ENCODE measurements around the gene C2CD4C. TPM values are rescaled to one million over a fixed set of nuclear protein-coding genes. Genes with fewer than 3 reads are reported as not detected.
"Not testable (repeated sequence)": the region's sequence is repeated elsewhere in the genome, so short reads cannot be mapped to it uniquely, and the experiment has no call there.

Gene C2CD4C
- polyA plus RNA-seq, 2 donors = 0.33 to 0.43 TPM

DNA sequence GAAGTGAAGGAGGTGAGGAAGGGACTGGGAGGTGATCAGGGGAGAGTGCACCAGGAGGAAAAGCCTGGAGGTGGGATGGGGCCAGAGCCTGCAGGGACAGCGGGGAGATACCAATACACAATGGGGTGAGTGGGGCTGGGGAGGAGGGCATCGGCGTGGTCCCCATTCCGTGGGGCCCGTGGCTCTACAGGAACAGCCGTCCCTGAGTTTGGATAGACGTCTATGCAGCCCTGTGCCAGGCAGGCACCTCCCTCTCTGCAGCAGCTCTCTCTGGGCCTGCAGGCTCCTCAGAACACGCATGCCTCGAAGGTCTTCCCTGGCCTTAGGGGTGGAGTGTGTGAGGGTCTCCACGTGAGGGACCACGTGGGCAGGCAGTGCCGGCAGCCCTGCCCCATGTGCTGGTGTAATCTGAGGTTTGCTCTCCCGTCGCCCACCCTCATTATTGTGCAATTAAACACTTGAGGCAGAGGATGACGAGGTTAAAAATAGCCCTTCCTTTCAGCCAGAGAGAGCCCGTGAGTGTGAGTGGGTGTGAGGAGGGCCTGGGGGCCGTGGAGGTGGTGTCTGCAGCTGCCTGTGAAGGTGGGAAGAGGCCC, 16.5 kb downstream of the C2CD4C start:
- WGBS, 2 donors = 64 to 65% methylated on average over 17 of the region's 17 CpGs
- Histone ChIP-seq H3K27ac (ENCODE audit: low read depth in 2 of 2, low read length in 1 of 2) (no peak overlapping the region), H3K36me3 (ENCODE audit: control insufficient read depth in 2 of 2, insufficient read depth in 2 of 2, low read length in 1 of 2) (no peaks in the 10 kb centered on the region), H3K4me3 (ENCODE audit: low read depth in 1 of 2, low read length in 2 of 2) (no peak overlapping the region), H3K27me3 (ENCODE audit: control insufficient read depth in 1 of 2, insufficient read depth in 2 of 2, low read length in 2 of 2) (no peaks in the 10 kb centered on the region), H3K9me3 (ENCODE audit: control insufficient read depth in 2 of 2, insufficient read depth in 1 of 2, low read depth in 1 of 2, low read length in 1 of 2) (peaks cover 0 to 4% of the 10 kb centered on the region in 2 donors), H3K4me1 (ENCODE audit: control insufficient read depth in 2 of 2, insufficient read depth in 2 of 2, low read length in 1 of 2) (no peaks in the 10 kb centered on the region)

DNA sequence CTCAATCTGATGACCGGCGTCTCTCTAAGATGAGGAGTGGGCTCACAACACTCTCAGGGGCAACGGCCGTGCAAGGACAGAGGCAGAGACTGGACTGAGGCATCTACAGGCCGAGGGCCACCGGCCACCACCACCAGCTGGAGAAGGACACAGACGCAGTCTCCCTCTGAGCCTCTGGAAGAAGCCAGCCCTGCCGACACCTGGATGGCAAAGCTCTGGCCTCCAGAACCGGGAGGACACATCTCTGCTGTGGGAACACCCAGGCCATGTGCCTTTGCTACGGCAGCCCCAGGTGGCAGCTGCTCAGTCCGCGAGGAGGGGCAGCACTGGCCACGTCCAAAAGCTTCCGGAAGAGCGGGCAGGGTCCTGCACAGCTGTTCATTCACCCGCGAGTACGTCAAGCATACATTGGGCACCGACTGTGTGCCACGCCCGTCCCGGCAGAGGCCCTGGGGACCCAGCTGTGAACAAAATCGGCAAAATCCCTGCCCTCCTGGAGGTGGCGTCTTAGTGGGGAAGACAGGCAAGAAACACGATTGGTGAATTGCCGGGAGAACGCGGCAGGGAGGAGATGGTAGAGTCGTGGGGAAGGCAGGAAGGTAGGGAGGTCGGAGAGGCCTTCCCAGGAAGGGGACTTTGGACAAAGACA, 17.1 kb downstream of the C2CD4C start:
- Histone ChIP-seq H3K36me3 (ENCODE audit: control insufficient read depth in 2 of 2, insufficient read depth in 2 of 2, low read length in 1 of 2) (no peaks in the 10 kb centered on the region), H3K9me3 (ENCODE audit: control insufficient read depth in 2 of 2, insufficient read depth in 1 of 2, low read depth in 1 of 2, low read length in 1 of 2) (peaks cover 0 to 4% of the 10 kb centered on the region in 2 donors), H3K27ac (ENCODE audit: low read depth in 2 of 2, low read length in 1 of 2) (no peak overlapping the region), H3K4me1 (ENCODE audit: control insufficient read depth in 2 of 2, insufficient read depth in 2 of 2, low read length in 1 of 2) (no peaks in the 10 kb centered on the region), H3K27me3 (ENCODE audit: control insufficient read depth in 1 of 2, insufficient read depth in 2 of 2, low read length in 2 of 2) (no peaks in the 10 kb centered on the region), H3K4me3 (ENCODE audit: low read depth in 1 of 2, low read length in 2 of 2) (no peak overlapping the region)
- WGBS, 2 donors = 86 to 89% methylated on average over 30 of the region's 30 CpGs

DNA sequence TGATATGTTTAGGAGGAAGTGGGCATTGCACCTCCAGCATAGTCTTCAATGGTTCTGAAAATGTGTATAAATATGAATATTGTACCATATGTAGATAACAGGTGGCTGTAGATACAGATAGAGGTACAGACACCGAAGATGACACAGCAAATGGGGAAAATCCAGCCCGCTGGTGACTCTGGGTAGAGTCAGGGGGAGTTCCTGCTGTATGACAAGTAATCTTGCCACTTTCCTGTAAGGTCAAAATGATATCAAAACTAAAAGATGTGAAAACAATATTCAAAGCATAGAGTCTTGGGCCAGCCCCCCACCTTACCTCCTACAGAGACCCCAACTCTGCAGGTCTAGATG, 17.8 kb downstream of the C2CD4C start:
- Histone ChIP-seq H3K4me1 (ENCODE audit: control insufficient read depth in 2 of 2, insufficient read depth in 2 of 2, low read length in 1 of 2) (no peaks in the 10 kb centered on the region), H3K27me3 (ENCODE audit: control insufficient read depth in 1 of 2, insufficient read depth in 2 of 2, low read length in 2 of 2) (no peaks in the 10 kb centered on the region), H3K27ac (ENCODE audit: low read depth in 2 of 2, low read length in 1 of 2) (no peak overlapping the region), H3K9me3 (ENCODE audit: control insufficient read depth in 2 of 2, insufficient read depth in 1 of 2, low read depth in 1 of 2, low read length in 1 of 2) (peaks cover 0 to 4% of the 10 kb centered on the region in 2 donors), H3K36me3 (ENCODE audit: control insufficient read depth in 2 of 2, insufficient read depth in 2 of 2, low read length in 1 of 2) (no peaks in the 10 kb centered on the region), H3K4me3 (ENCODE audit: low read depth in 1 of 2, low read length in 2 of 2) (no peak overlapping the region)
- WGBS, 2 donors = 70 to 88% methylated on average over 2 of the region's 2 CpGs

DNA sequence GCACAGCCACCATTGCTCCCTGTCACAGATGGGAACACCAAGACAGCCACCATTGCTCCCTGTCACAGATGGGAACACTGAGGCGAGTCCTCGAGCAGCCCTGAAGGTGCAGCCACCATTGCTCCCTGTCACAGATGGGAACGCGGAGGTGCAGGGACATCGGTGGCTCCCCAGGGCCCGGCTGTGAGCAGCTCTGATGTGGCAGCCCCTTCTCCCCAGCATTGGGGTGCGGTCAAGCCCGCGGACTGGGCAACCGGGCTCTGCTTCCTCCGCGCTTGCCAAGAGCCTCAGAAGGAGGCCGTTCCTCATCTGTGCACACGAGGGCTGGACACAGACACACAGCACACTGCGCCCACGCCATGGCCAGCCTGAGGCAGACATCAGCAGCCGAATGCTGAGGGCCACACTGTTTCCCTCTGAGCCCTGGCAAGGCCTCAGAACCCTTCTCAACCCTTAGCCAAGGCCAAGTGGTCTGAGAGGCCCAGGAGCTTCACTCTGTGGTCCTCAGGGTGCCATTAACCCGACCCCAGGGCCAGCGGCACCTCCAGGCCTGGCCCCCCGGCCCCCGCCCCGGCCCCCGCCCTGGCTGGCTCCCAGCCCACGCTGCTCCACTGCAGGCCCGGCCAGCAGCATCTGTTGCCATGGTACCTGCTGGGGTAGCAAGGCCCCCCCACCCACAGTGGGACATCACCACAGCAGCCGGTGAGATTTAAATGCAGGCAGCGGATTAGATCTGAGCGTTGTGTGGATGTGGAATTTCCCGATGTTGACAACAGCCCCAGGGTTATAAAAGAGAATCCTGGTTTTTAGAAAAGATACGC, 18.4 kb downstream of the C2CD4C start:
- WGBS, 2 donors = 81 to 84% methylated on average over 30 of the region's 30 CpGs
- Histone ChIP-seq H3K4me3 (ENCODE audit: low read depth in 1 of 2, low read length in 2 of 2) (no peak overlapping the region), H3K27ac (ENCODE audit: low read depth in 2 of 2, low read length in 1 of 2) (no peak overlapping the region), H3K9me3 (ENCODE audit: control insufficient read depth in 2 of 2, insufficient read depth in 1 of 2, low read depth in 1 of 2, low read length in 1 of 2) (peaks cover 0 to 3% of the 10 kb centered on the region in 2 donors), H3K4me1 (ENCODE audit: control insufficient read depth in 2 of 2, insufficient read depth in 2 of 2, low read length in 1 of 2) (no peaks in the 10 kb centered on the region), H3K27me3 (ENCODE audit: control insufficient read depth in 1 of 2, insufficient read depth in 2 of 2, low read length in 2 of 2) (no peaks in the 10 kb centered on the region), H3K36me3 (ENCODE audit: control insufficient read depth in 2 of 2, insufficient read depth in 2 of 2, low read length in 1 of 2) (no peaks in the 10 kb centered on the region)

DNA sequence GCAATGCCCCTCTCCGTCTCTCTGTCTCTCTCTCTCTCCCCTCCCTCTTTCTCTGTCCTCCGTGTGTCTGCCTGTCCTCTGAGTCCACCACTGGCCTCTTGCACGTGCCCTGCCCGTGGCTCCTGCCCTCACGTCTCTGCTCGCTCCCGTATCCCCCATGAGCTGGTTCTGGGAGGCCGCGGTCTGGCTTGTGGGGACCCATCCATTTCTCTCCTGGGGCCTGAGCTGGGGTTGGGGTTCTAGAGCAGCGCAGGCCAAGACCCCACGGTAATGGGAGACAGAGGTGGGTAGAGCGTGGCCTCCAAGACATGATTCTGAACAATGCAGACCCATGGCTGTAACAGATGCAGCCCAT, 19.0 kb downstream of the C2CD4C start:
- no peak overlapping the region for H3K4me3 ChIP-seq (ENCODE audit: low read depth in 1 of 2, low read length in 2 of 2)
- 81 to 88% methylated on average over 10 to 12 of the region's 12 CpGs for WGBS, 2 donors
- no peaks in the 10 kb centered on the region for H3K4me1 ChIP-seq (ENCODE audit: control insufficient read depth in 2 of 2, insufficient read depth in 2 of 2, low read length in 1 of 2)
- H3K36me3 ChIP-seq (ENCODE audit: control insufficient read depth in 2 of 2, insufficient read depth in 2 of 2, low read length in 1 of 2) = no peaks in the 10 kb centered on the region
- H3K27ac ChIP-seq (ENCODE audit: low read depth in 2 of 2, low read length in 1 of 2) = no peak overlapping the region
- H3K27me3 ChIP-seq (ENCODE audit: control insufficient read depth in 1 of 2, insufficient read depth in 2 of 2, low read length in 2 of 2) = no peaks in the 10 kb centered on the region
- H3K9me3 ChIP-seq (ENCODE audit: control insufficient read depth in 2 of 2, insufficient read depth in 1 of 2, low read depth in 1 of 2, low read length in 1 of 2) = no peaks in the 10 kb centered on the region

DNA sequence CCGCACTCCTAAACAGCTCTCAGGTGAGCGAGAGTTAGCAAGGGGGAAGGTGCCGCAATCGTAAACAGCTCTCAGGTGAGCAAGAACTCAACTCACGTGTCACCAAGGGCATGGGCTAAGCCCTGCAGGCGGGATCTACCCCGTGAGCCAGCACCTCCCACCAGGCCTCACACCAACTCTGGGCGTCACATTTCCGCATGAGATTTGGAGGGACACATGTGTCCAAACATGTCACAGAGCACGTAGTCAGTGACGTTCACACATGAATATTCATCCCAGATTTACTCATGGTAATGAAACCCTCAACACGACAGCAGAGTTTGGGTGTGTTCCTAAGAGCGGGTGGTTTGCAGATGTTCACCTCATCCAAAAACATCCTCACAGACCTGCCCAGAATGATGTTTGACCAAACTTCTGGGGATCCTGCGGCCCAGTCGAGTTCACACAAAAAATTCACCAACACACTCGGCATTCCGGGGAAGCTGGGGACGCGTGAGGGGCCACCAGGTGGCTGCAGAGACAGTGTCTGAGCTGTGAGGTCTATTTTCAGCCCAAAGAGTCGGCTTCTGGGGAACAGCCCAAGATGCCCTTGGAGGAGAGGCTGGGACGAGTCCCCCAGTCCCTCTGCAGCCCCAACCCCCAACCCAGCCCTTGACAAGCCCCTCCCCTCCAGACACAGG, 19.6 kb downstream of the C2CD4C start:
- Histone ChIP-seq H3K27ac (ENCODE audit: low read depth in 2 of 2, low read length in 1 of 2) (no peak overlapping the region), H3K36me3 (ENCODE audit: control insufficient read depth in 2 of 2, insufficient read depth in 2 of 2, low read length in 1 of 2) (no peaks in the 10 kb centered on the region), H3K27me3 (ENCODE audit: control insufficient read depth in 1 of 2, insufficient read depth in 2 of 2, low read length in 2 of 2) (no peaks in the 10 kb centered on the region), H3K9me3 (ENCODE audit: control insufficient read depth in 2 of 2, insufficient read depth in 1 of 2, low read depth in 1 of 2, low read length in 1 of 2) (no peaks in the 10 kb centered on the region), H3K4me1 (ENCODE audit: control insufficient read depth in 2 of 2, insufficient read depth in 2 of 2, low read length in 1 of 2) (no peaks in the 10 kb centered on the region), H3K4me3 (ENCODE audit: low read depth in 1 of 2, low read length in 2 of 2) (no peak overlapping the region)
- WGBS, 2 donors = 54 to 72% methylated on average over 21 of the region's 21 CpGs

DNA sequence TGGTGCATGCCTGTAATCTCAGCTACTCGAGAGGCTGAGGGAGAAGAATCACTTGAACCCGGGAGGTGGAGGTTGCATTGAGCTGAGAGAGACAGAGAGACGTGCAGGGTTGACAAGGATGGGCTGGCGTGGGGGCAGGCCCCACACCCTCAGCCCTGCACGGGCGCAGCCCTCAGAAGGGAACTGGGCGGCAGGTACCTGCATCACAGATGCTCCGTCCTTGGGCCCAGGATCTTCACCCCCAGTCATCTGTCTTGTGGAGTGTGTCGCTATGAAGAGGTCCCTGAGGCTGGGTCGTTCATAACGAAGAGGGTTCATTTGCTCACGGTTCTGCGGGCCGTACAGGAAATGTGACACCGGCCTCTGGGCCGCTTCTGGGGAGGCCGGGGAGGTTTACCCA, 20.3 kb downstream of the C2CD4C start:
- H3K27me3 ChIP-seq (ENCODE audit: control insufficient read depth in 1 of 2, insufficient read depth in 2 of 2, low read length in 2 of 2) = no peaks in the 10 kb centered on the region
- H3K9me3 ChIP-seq (ENCODE audit: control insufficient read depth in 2 of 2, insufficient read depth in 1 of 2, low read depth in 1 of 2, low read length in 1 of 2) = no peaks in the 10 kb centered on the region
- no peak overlapping the region for H3K27ac ChIP-seq (ENCODE audit: low read depth in 2 of 2, low read length in 1 of 2)
- no peaks in the 10 kb centered on the region for H3K4me1 ChIP-seq (ENCODE audit: control insufficient read depth in 2 of 2, insufficient read depth in 2 of 2, low read length in 1 of 2)
- no peak overlapping the region for H3K4me3 ChIP-seq (ENCODE audit: low read depth in 1 of 2, low read length in 2 of 2)
- H3K36me3 ChIP-seq (ENCODE audit: control insufficient read depth in 2 of 2, insufficient read depth in 2 of 2, low read length in 1 of 2) = no peaks in the 10 kb centered on the region
- WGBS, 2 donors = 76 to 78% methylated on average over 17 of the region's 17 CpGs

DNA sequence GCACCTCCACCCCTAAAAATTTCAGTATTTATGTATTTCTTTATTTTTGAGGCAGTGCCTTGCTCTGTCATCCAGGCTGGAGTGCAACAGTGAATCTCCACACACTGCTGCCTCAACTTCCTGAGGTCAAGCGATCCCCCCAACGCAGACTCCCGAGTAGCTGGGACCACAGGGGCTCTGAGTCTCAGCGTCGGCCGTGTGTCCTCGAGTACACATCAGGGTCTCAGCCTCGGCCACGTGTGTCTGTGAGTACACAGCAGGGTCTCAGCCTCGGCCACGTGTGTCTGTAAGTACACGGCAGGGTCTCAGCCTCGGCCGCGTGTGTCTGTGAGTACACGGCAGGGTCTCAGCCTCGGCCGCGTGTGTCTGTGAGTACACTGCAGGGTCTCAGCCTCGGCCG, 21.2 kb downstream of the C2CD4C start:
- no peak overlapping the region for H3K4me3 ChIP-seq (ENCODE audit: low read depth in 1 of 2, low read length in 2 of 2)
- H3K27ac ChIP-seq (ENCODE audit: low read depth in 2 of 2, low read length in 1 of 2) = no peak overlapping the region
- 83 to 92% methylated on average over 19 to 21 of the region's 21 CpGs for WGBS, 2 donors
- H3K36me3 ChIP-seq (ENCODE audit: control insufficient read depth in 2 of 2, insufficient read depth in 2 of 2, low read length in 1 of 2) = no peaks in the 10 kb centered on the region
- no peaks in the 10 kb centered on the region for H3K27me3 ChIP-seq (ENCODE audit: control insufficient read depth in 1 of 2, insufficient read depth in 2 of 2, low read length in 2 of 2)
- no peaks in the 10 kb centered on the region for H3K4me1 ChIP-seq (ENCODE audit: control insufficient read depth in 2 of 2, insufficient read depth in 2 of 2, low read length in 1 of 2)
- no peaks in the 10 kb centered on the region for H3K9me3 ChIP-seq (ENCODE audit: control insufficient read depth in 2 of 2, insufficient read depth in 1 of 2, low read depth in 1 of 2, low read length in 1 of 2)

DNA sequence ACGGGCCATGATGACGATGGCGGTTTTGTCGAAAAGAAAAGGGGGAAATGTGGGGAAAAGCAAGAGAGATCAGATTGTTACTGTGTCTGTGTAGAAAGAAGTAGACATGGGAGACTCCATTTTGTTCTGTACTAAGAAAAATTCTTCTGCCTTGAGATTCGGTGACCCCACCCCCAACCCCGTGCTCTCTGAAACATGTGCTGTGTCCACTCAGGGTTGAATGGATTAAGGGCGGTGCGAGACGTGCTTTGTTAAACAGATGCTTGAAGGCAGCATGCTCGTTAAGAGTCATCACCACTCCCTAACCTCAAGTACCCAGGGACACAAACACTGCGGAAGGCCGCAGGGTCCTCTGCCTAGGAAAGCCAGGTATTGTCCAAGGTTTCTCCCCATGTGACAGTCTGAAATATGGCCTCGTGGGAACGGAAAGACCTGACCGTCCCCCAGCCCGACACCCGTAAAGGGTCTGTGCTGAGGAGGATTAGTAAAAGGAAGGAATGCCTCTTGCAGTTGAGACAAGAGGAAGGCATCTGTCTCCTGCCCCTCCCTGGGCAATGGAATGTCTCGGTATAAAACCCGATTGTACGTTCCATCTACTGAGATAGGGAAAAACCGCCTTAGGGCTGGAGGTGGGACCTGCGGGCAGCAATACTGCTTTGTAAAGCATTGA, 22.2 kb downstream of the C2CD4C start:
- H3K27me3 ChIP-seq (ENCODE audit: control insufficient read depth in 1 of 2, insufficient read depth in 2 of 2, low read length in 2 of 2); H3K27ac ChIP-seq (ENCODE audit: low read depth in 2 of 2, low read length in 1 of 2): not testable (repeated sequence)
- WGBS, 2 donors = 33 to 35% methylated on average over 8 to 12 of the region's 22 CpGs

More for the DNA sequence above, 22.2 kb downstream of the C2CD4C start:
- H3K36me3 ChIP-seq (ENCODE audit: control insufficient read depth in 2 of 2, insufficient read depth in 2 of 2, low read length in 1 of 2); H3K4me1 ChIP-seq (ENCODE audit: control insufficient read depth in 2 of 2, insufficient read depth in 2 of 2, low read length in 1 of 2); H3K4me3 ChIP-seq (ENCODE audit: low read depth in 1 of 2, low read length in 2 of 2); H3K9me3 ChIP-seq (ENCODE audit: control insufficient read depth in 2 of 2, insufficient read depth in 1 of 2, low read depth in 1 of 2, low read length in 1 of 2): not testable (repeated sequence)

Data from esophagus (tissue), 2 donors.